Dermis microvascular lymphatic vessel endothelial cell (primary cell): ENCODE results near the gene HS1BP3. TPM values are rescaled to one million over a fixed set of nuclear protein-coding genes. Genes with fewer than 3 reads are reported as not detected.
A peak's percentile ranks its signal among the peaks of the same experiment; 100 is the strongest.

ENCODE experiments used
- DNase-seq, 2 donors: peaks; one replicate each; pipeline versions ENCODE4 v3.0.0 to v3.0.0-alpha.2; 2010; ENCODE audit warnings: low read depth in 2 of 2
- total RNA-seq: library from RNA; depleted of rRNA; stranded (reverse); fragments of >200 nt; gene quantifications from 2 replicates; pipeline ENCODE4 v1.2.1, GENCODE V29; 2014

Gene HS1BP3
- total RNA-seq, 1 donor from 2014 or later = 16.9 TPM

GRCh38 chr2:20675701-20676352, 24.9 kb upstream of the HS1BP3 start:
- no peak for DNase-seq

GRCh38 chr2:20674974-20675679, 24.2 kb upstream of the HS1BP3 start:
- DNase-seq = peak in 1 of 2 donors; percentile 81

GRCh38 chr2:20674309-20674965, 23.5 kb upstream of the HS1BP3 start:
- DNase-seq = no peak

GRCh38 chr2:20673686-20674308, 22.9 kb upstream of the HS1BP3 start:
- DNase-seq = no peak

GRCh38 chr2:20672201-20672951, 21.5 kb upstream of the HS1BP3 start:
- no peak for DNase-seq

GRCh38 chr2:20671736-20672080, 20.8 kb upstream of the HS1BP3 start:
- no peak for DNase-seq

- DNase-seq = no peak
Measured at GRCh38 chr2:20671036-20671735, 20.3 kb upstream of the HS1BP3 start.

GRCh38 chr2:20670315-20671035, 19.6 kb upstream of the HS1BP3 start:
- no peak for DNase-seq

- DNase-seq = no peak
Measured at GRCh38 chr2:20669562-20670314, 18.8 kb upstream of the HS1BP3 start.

GRCh38 chr2:20668871-20669475, 18.1 kb upstream of the HS1BP3 start:
- DNase-seq = no peak

GRCh38 chr2:20668451-20668850, 17.6 kb upstream of the HS1BP3 start:
- DNase-seq = no peak

GRCh38 chr2:20667531-20668401, 16.9 kb upstream of the HS1BP3 start:
- peak in 1 of 2 donors; percentile 21 for DNase-seq

GRCh38 chr2:20667151-20667530, 16.2 kb upstream of the HS1BP3 start:
- no peak for DNase-seq

GRCh38 chr2:20666304-20667150, 15.6 kb upstream of the HS1BP3 start, which contains the start of gene GDF7:
Gene GDF7, plus strand, starts transcription at chr2:20667144. Its CDS starts 96 bp downstream, at chr2:20667240.
- DNase-seq = peak in 1 of 2 donors; percentile 80

GRCh38 chr2:20666005-20666303, 15.1 kb upstream of the HS1BP3 start:
- DNase-seq = no peak

- no peak for DNase-seq
Measured at GRCh38 chr2:20665243-20666004, 14.5 kb upstream of the HS1BP3 start.
